AG10803 (cell line): Measurements from ENCODE around the gene CLCN2.

Experiments
- DNase-seq: peaks from one replicate; pipeline ENCODE4 v3.0.0; 2010; ENCODE audit warnings: low read depth
- H3K4me3 ChIP-seq: 2 replicates; pipeline ENCODE4 v1.5.1; 2011; ENCODE audit warnings: mild to moderate bottlenecking, low read length, control low read depth
- CTCF ChIP-seq: conservative IDR thresholded peaks from 2 replicates; pipeline ENCODE4 v1.5.1; 2011; ENCODE audit warnings: mild to moderate bottlenecking, low read length, control low read depth, inconsistent platforms

Gene CLCN2

GRCh38 chr3:184358124-184358767, 3.2 kb downstream of the CLCN2 start:
- TF ChIP-seq CTCF = no peak
- H3K4me3 ChIP-seq = no peak overlapping the region
- DNase-seq = no peak

GRCh38 chr3:184357248-184358123, 3.9 kb downstream of the CLCN2 start:
- no peak for TF ChIP-seq CTCF
- no peak overlapping the region for H3K4me3 ChIP-seq
- no peak for DNase-seq

GRCh38 chr3:184355261-184356040, 6.0 kb downstream of the CLCN2 start:
- no peak overlapping the region for H3K4me3 ChIP-seq
- DNase-seq = peak; percentile 29
- no peak for TF ChIP-seq CTCF

- DNase-seq = no peak
- TF ChIP-seq CTCF = no peak
- no peak overlapping the region for H3K4me3 ChIP-seq
Observed at GRCh38 chr3:184354754-184355153, 6.7 kb downstream of the CLCN2 start.

- H3K4me3 ChIP-seq = no peak overlapping the region
- DNase-seq = no peak
- TF ChIP-seq CTCF = peak; percentile 68
Observed at GRCh38 chr3:184354121-184354728, 7.2 kb downstream of the CLCN2 start.

- no peak for TF ChIP-seq CTCF
- H3K4me3 ChIP-seq = no peak overlapping the region
- no peak for DNase-seq
Observed at GRCh38 chr3:184353546-184353941, 7.9 kb downstream of the CLCN2 start.
